Right lobe of liver (tissue), 6 donors: ENCODE measurements around the gene SFTA2. TPM values are rescaled to one million over a fixed set of nuclear protein-coding genes. Genes with fewer than 3 reads are reported as not detected.
A peak's percentile ranks its signal among the peaks of the same experiment; 100 is the strongest.

ENCODE experiments used
- ATAC-seq, 4 donors: fragments of 200-7000 bp; cut with Tn5 transposase; one replicate each; pipeline ENCODE4 v1.9.1; 2020; ENCODE audit warnings: mild to moderate bottlenecking in 4 of 4, moderate library complexity in 4 of 4
- DNase-seq, 3 donors: peaks; one replicate each; pipeline ENCODE4 v3.0.0-alpha.2; 2020
- H3K27ac ChIP-seq, 3 donors: fragments of 200-600 bp; one replicate each; pipeline ENCODE4 v1.8.0; 2022
- H3K27me3 ChIP-seq, 2 donors: fragments of 200-600 bp; one replicate each; pipeline ENCODE4 v1.8.0; 2022
- H3K36me3 ChIP-seq, 4 donors: fragments of 200-600 bp; sonication (generic) in 1 of 4; one replicate each; pipeline versions ENCODE4 v1.5.1 to v1.8.0; 2017 to 2022; ENCODE audit warnings: control low read depth in 1 of 4
- H3K4me1 ChIP-seq, 4 donors: fragments of 200-600 bp; sonication (generic) in 1 of 4; one replicate each; pipeline versions ENCODE4 v1.5.1 to v1.8.0; 2017 to 2022; ENCODE audit warnings: control low read depth in 1 of 4
- H3K4me3 ChIP-seq, 3 donors: fragments of 200-600 bp; one replicate each; pipeline ENCODE4 v1.8.0; 2022
- H3K9me3 ChIP-seq, 4 donors: fragments of 200-600 bp; sonication (generic) in 1 of 4; one replicate each; pipeline versions ENCODE4 v1.5.1 to v1.8.0; 2017 to 2022; ENCODE audit warnings: control low read depth in 1 of 4
- CTCF ChIP-seq, 4 donors: fragments of 200-600 bp in 3 of 4; fragments of 450-650 bp in 1 of 4; IDR thresholded peaks; one replicate each; pipeline versions ENCODE4 v1.5.1 to v1.8.0; 2016 to 2022; ENCODE audit warnings: antibody characterized with exemption in 4 of 4, mild to moderate bottlenecking in 2 of 4
- POLR2A ChIP-seq: fragments of 450-650 bp; IDR thresholded peaks from one replicate; pipeline ENCODE4 v1.6.1; 2017; ENCODE audit warnings: antibody characterized with exemption, mild to moderate bottlenecking
- WGBS: methylation state at CpG from one replicate; pipeline ENCODE4 v1.1.6; 2018; ENCODE audit warnings: low coverage, low lambda C conversion rate; ENCODE audit not compliant: insufficient coverage; ENCODE audit errors: missing lambda C conversion rate; 5-methylcytosine and 5-hydroxymethylcytosine counted together
- intact Hi-C, 2 donors: fragments of 100-400 bp; cut with DNase I; formaldehyde crosslinking; loops; one replicate each; pipeline versions ENCODE4 v1.11.2 to v1.14.1; 2022
- total RNA-seq, 6 experiments: library from RNA; depleted of rRNA in 2 of 6; stranded (reverse); fragments of >200 nt in 2 of 6; fragmentation: NEBNext Ultra II Directional in 3 of 6; extraction: Animal tissue kit (Norgen Biotek cat#: 25700) in 3 of 6; gene quantifications; one replicate each; pipeline versions ENCODE4 v1.1.0 to v1.2.4, GENCODE V29; 2016 to 2023
- donor health status: DM: no; HTN: yes; CAD: no.
- donor health status: DM: no; HTN: no; CAD: no.
- donor health status: DM: no; HTN: no; CAD: no.
- donor health status: DM: no; HTN: yes; CAD: no.
- donor health status: DM: no; HTN: yes; CAD: no.

SFTA2 gene
- total RNA-seq, 6 experiments from 2014 or later, result not detected

GRCh38 chr6:30893001-30893591 lies 38.9 kb downstream of the SFTA2 start:
- Histone ChIP-seq H3K4me3 (no peak overlapping the region), H3K36me3 (no peaks in the 10 kb centered on the region), H3K27ac (no peak overlapping the region), H3K4me1 (no peaks in the 10 kb centered on the region), H3K27me3 (no peaks in the 10 kb centered on the region), H3K9me3 (no peaks in the 10 kb centered on the region)
- intact Hi-C loops, result no loop called here
- TF ChIP-seq CTCF (IDR thresholded peaks at IDR 0.05) (no peak), POLR2A (no peak)
- 80% methylated on average over 1 of the region's 16 CpGs for WGBS
- peak in 1 of 3 donors; percentile 50 for DNase-seq
- peak in 1 of 4 donors; percentile 6 for ATAC-seq

GRCh38 chr6:30891816-30892538 lies 40.0 kb downstream of the SFTA2 start:
- intact Hi-C loops, result no loop called here

GRCh38 chr6:30891450-30891723 lies 40.6 kb downstream of the SFTA2 start:
- ATAC-seq (no peak), DNase-seq (peak in 1 of 3 donors; percentile 24)
- TF ChIP-seq POLR2A (no peak), CTCF (IDR thresholded peaks at IDR 0.05) (no peak)
- intact Hi-C loops, result no loop called here
- WGBS, result 97% methylated on average over 4 of the region's 4 CpGs
- Histone ChIP-seq H3K27me3 (no peaks in the 10 kb centered on the region), H3K9me3 (no peaks in the 10 kb centered on the region), H3K4me1 (no peaks in the 10 kb centered on the region), H3K4me3 (no peak overlapping the region), H3K36me3 (no peaks in the 10 kb centered on the region), H3K27ac (no peak overlapping the region)

More at GRCh38 chr6:30891816-30892538, 40.0 kb downstream of the SFTA2 start:
- Histone ChIP-seq H3K36me3 (no peaks in the 10 kb centered on the region), H3K4me1 (no peaks in the 10 kb centered on the region), H3K27me3 (no peaks in the 10 kb centered on the region), H3K4me3 (no peak overlapping the region), H3K9me3 (no peaks in the 10 kb centered on the region), H3K27ac (no peak overlapping the region)
- DNase-seq, result peak in 1 of 3 donors; percentile 44
- no peak for ATAC-seq
- TF ChIP-seq CTCF (IDR thresholded peaks at IDR 0.05), result no peak
- TF ChIP-seq POLR2A, result no peak
- 40% methylated on average over 1 of the region's 21 CpGs for WGBS

- intact Hi-C loops, result no loop called here
- DNase-seq (peak in 1 of 3 donors; percentile 37), ATAC-seq (no peak)
- no peak overlapping the region for H3K27ac ChIP-seq
- TF ChIP-seq POLR2A, result no peak
- TF ChIP-seq CTCF (IDR thresholded peaks at IDR 0.05), result no peak
- H3K36me3 ChIP-seq, result no peaks in the 10 kb centered on the region
- WGBS, result 88% methylated on average over 4 of the region's 12 CpGs
- no peaks in the 10 kb centered on the region for H3K27me3 ChIP-seq
- H3K9me3 ChIP-seq, result no peaks in the 10 kb centered on the region
- no peaks in the 10 kb centered on the region for H3K4me1 ChIP-seq
- H3K4me3 ChIP-seq, result no peak overlapping the region
Observed at GRCh38 chr6:30890646-30891449, 41.1 kb downstream of the SFTA2 start.
